Endothelial cell of umbilical vein (primary cell): ENCODE results near the gene SCGB1D1. TPM values are rescaled to one million over a fixed set of nuclear protein-coding genes. Genes with fewer than 3 reads are reported as not detected.

Experiments used
- BruUV-seq: library from RNA; stranded (reverse); fragments of 400-500 nt; replicated peaks from 2 replicates; lab custom pipeline; 2021; lab: Mats Ljungman, UMichigan
- CTCF ChIA-PET: fragments of 300-600, 350-600 bp; sonication (Branson Sonifier 250); formaldehyde crosslinking; loops from one replicate; lab custom pipeline; 2021; ENCODE audit warnings: antibody characterized with exemption, inconsistent platforms; lab: Charles Lee
- POLR2A ChIA-PET: fragments of 300-600, 350-600 bp; sonication (Branson Sonifier 250); formaldehyde crosslinking; loops from one replicate; lab custom pipeline; 2021; ENCODE audit warnings: antibody characterized with exemption, inconsistent platforms; lab: Charles Lee
- DNase-seq: peaks from one replicate; pipeline ENCODE4 v3.0.0-alpha.2; 2011; ENCODE audit warnings: low read depth, low spot score
- FAIRE-seq: peaks from 2 replicates; lab custom pipeline; 2011; peaks lifted over from hg19 to GRCh38; lab: Jason Lieb, UNC
- H2AFZ ChIP-seq: 2 replicates; pipeline ENCODE4 v1.6.0; 2012; ENCODE audit warnings: low read depth, low read length, control low read depth, inconsistent platforms
- H3K27ac ChIP-seq: 2 replicates; pipeline ENCODE4 v1.5.1; 2011; ENCODE audit warnings: low read depth, mild to moderate bottlenecking, control low read depth, low read length, moderate library complexity; ENCODE audit not compliant: insufficient read depth
- H3K27me3 ChIP-seq, 2 experiments: 2 replicates each; pipeline versions ENCODE4 v1.6.0 to v1.6.1; 2011; ENCODE audit warnings: low read length in 2 of 2, mixed read lengths in 1 of 2; ENCODE audit not compliant: control insufficient read depth in 2 of 2, insufficient read depth in 2 of 2
- H3K36me3 ChIP-seq, 2 experiments: 2 replicates in 1 of 2; 3 replicates in 1 of 2; pipeline ENCODE4 v1.5.1; 2011; ENCODE audit warnings: low read length in 2 of 2, mild to moderate bottlenecking in 1 of 2, moderate library complexity in 1 of 2; ENCODE audit not compliant: control insufficient read depth in 2 of 2, insufficient read depth in 2 of 2; ENCODE audit errors: extremely low read depth in 1 of 2
- H3K4me1 ChIP-seq: 3 replicates; pipeline ENCODE4 v1.5.1; 2011; ENCODE audit warnings: mild to moderate bottlenecking, low read length; ENCODE audit not compliant: control insufficient read depth, insufficient read depth; ENCODE audit errors: extremely low read depth
- H3K4me2 ChIP-seq: 2 replicates; pipeline ENCODE4 v1.6.1; 2011; ENCODE audit warnings: low read length, control low read depth, mixed read lengths; ENCODE audit not compliant: insufficient read depth
- H3K4me3 ChIP-seq, 3 experiments: fragments of 200-600 bp in 1 of 3; sonication (generic), shearing (Covaris generic) in 1 of 3; replicated peaks in 1 of 3; 2 replicates each; pipeline ENCODE4 v1.5.1; 2011 to 2016; ENCODE audit warnings: control low read depth in 3 of 3, low read length in 3 of 3, mild to moderate bottlenecking in 2 of 3, inconsistent platforms in 1 of 3, low read depth in 1 of 3, moderate library complexity in 1 of 3; ENCODE audit not compliant: insufficient read depth in 1 of 3
- H3K79me2 ChIP-seq: 2 replicates; pipeline ENCODE4 v1.6.0; 2012; ENCODE audit warnings: low read length, inconsistent platforms; ENCODE audit not compliant: control insufficient read depth, insufficient read depth
- H3K9ac ChIP-seq: replicated peaks from 2 replicates; pipeline ENCODE3; 2011; ENCODE audit warnings: low read length, control low read depth; ENCODE audit not compliant: insufficient read depth; ENCODE audit errors: extremely low read depth
- H3K9me1 ChIP-seq: replicated peaks from 3 replicates; pipeline ENCODE4 v1.6.0; 2011; ENCODE audit warnings: mild to moderate bottlenecking, low read length; ENCODE audit not compliant: control insufficient read depth, insufficient read depth; ENCODE audit errors: extremely low read depth
- H3K9me3 ChIP-seq: replicated peaks from 2 replicates; pipeline ENCODE4 v1.5.1; 2012; ENCODE audit warnings: low read length, inconsistent platforms; ENCODE audit not compliant: control insufficient read depth, insufficient read depth
- H4K20me1 ChIP-seq: replicated peaks from 2 replicates; pipeline ENCODE3; 2011; ENCODE audit warnings: mild to moderate bottlenecking, low read length; ENCODE audit not compliant: control insufficient read depth, insufficient read depth; ENCODE audit errors: extremely low read depth
- EZH2 ChIP-seq: IDR thresholded peaks from 2 replicates; pipeline ENCODE4 v1.6.1; 2012; ENCODE audit warnings: borderline replicate concordance, low read depth, mild to moderate bottlenecking, moderate library complexity, low read length, inconsistent platforms; ENCODE audit not compliant: severe bottlenecking
- FOS ChIP-seq: IDR thresholded peaks from 2 replicates; pipeline ENCODE4 v1.6.1; 2011; ENCODE audit warnings: mild to moderate bottlenecking, low read length, moderate library complexity, borderline replicate concordance; ENCODE audit not compliant: insufficient read depth
- GATA2 ChIP-seq: IDR thresholded peaks from 2 replicates; pipeline ENCODE4 v1.7.0; 2011; ENCODE audit warnings: low read depth, mild to moderate bottlenecking, moderate library complexity, mixed read lengths, low read length; ENCODE audit not compliant: insufficient read length, insufficient read depth
- JUN ChIP-seq: IDR thresholded peaks from 2 replicates; pipeline ENCODE4 v1.6.1; 2011; ENCODE audit warnings: borderline replicate concordance, low read depth; ENCODE audit not compliant: insufficient read length, insufficient read depth
- MYC ChIP-seq: IDR thresholded peaks from one replicate; pipeline ENCODE4 v1.6.1; 2011; ENCODE audit warnings: mild to moderate bottlenecking, low read depth, low read length
- POLR2A ChIP-seq: IDR thresholded peaks from 2 replicates; pipeline ENCODE4 v1.6.1; 2012; ENCODE audit warnings: low read depth, mild to moderate bottlenecking, control low read depth, low read length
- POLR2AphosphoS5 ChIP-seq: IDR thresholded peaks from 2 replicates; pipeline ENCODE4 v1.6.1; 2012; ENCODE audit warnings: low read depth, mild to moderate bottlenecking, control low read depth, low read length, moderate library complexity; ENCODE audit not compliant: insufficient read depth
- dilution Hi-C: fragments of 300-500 bp; cut with MboI; formaldehyde crosslinking; loops from one replicate; pipeline ENCODE4 v1.15.0; 2019; ENCODE audit warnings: low sequenced_read_pairs; ENCODE audit not compliant: extremely low pct_ligation_motif_present
- intact Hi-C: fragments of 100-400 bp; cut with micrococcal nuclease; formaldehyde crosslinking; loops from one replicate; pipeline ENCODE4 v1.10.0; 2022
- polyA plus RNA-seq, 4 experiments: library from polyadenylated mRNA; depleted of rRNA in 3 of 4; stranded (reverse) in 3 of 4; unstranded in 1 of 4; fragments of >200 nt; gene quantifications; 2 replicates each; pipeline versions ENCODE4 v1.2.1 to v1.2.3, GENCODE V29; 2011 to 2012; ENCODE audit warnings: missing spikeins in 1 of 4
- total RNA-seq: library from RNA; stranded (reverse); gene quantifications from 2 replicates; pipeline ENCODE4 v1.2.3, GENCODE V29; 2021
- TF ChIP-seq, protein P1 (sequence below): IDR thresholded peaks from 2 replicates; pipeline ENCODE4 v1.6.1; 2011; ENCODE audit not compliant: insufficient read depth, insufficient read length
- TF ChIP-seq, protein P2 (sequence below), 2 donors: IDR thresholded peaks; 1 replicate in 1 of 2; 2 replicates in 1 of 2; pipeline ENCODE4 v1.5.1; 2011; ENCODE audit warnings: low read length in 2 of 2, mild to moderate bottlenecking in 2 of 2, moderate library complexity in 2 of 2, control low read depth in 1 of 2, inconsistent platforms in 1 of 2, low read depth in 1 of 2; ENCODE audit not compliant: insufficient read depth in 1 of 2; ENCODE audit errors: extremely low read depth in 1 of 2

Gene SCGB1D1
- total and polyA plus RNA-seq, 2 donors (not counting 3 experiments of a cell fraction or from before 2014, with no cell fraction given) = not detected

DNA sequence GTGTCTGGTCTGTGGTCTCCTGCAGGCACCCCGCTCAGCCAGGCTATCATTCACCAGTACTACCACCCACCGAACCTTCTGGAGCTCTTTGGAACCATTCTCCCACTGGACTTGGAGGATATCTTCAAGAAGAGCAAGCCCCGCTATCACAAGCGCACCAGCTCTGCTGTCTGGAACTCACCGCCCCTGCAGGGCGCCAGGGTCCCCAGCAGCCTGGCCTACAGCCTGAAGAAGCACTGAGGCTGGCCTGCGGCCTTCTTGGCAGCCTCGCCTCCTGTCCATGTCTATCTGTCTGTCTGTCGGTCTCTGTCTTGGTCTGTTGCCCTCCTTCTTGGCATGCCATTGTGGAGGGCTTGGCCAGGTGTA, 38.3 kb upstream of the SCGB1D1 start:
- dilution Hi-C loops = no loop called here
- TF ChIP-seq, protein P1, sequence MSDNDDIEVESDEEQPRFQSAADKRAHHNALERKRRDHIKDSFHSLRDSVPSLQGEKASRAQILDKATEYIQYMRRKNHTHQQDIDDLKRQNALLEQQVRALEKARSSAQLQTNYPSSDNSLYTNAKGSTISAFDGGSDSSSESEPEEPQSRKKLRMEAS = no peak
- TF ChIP-seq POLR2A = no peak
- no peak for TF ChIP-seq JUN
- TF ChIP-seq GATA2 = no peak
- TF ChIP-seq POLR2AphosphoS5 = no peak
- TF ChIP-seq MYC = no peak
- no peak for TF ChIP-seq FOS
- no peak for TF ChIP-seq EZH2
- TF ChIP-seq, protein P2, sequence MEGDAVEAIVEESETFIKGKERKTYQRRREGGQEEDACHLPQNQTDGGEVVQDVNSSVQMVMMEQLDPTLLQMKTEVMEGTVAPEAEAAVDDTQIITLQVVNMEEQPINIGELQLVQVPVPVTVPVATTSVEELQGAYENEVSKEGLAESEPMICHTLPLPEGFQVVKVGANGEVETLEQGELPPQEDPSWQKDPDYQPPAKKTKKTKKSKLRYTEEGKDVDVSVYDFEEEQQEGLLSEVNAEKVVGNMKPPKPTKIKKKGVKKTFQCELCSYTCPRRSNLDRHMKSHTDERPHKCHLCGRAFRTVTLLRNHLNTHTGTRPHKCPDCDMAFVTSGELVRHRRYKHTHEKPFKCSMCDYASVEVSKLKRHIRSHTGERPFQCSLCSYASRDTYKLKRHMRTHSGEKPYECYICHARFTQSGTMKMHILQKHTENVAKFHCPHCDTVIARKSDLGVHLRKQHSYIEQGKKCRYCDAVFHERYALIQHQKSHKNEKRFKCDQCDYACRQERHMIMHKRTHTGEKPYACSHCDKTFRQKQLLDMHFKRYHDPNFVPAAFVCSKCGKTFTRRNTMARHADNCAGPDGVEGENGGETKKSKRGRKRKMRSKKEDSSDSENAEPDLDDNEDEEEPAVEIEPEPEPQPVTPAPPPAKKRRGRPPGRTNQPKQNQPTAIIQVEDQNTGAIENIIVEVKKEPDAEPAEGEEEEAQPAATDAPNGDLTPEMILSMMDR (IDR thresholded peaks at IDR 0.05; ENCODE audit: extremely low read depth in 1 of 2, insufficient read depth in 1 of 2, low read depth in 1 of 2, low read length in 2 of 2) = no peak
- no peaks in the 10 kb centered on the region for H3K27me3 ChIP-seq
- H2AFZ ChIP-seq = no peak overlapping the region
- ChIA-PET CTCF (interaction anchor here (0.8 to 1.9 kb wide), 3 partner anchors 8 to 70 kb away, joined by 3 to 19 read pairs (median 3); no protein-coding TSS in a partner anchor), POLR2A (no interaction called here)
- DNase-seq (no peak), FAIRE-seq (no peak)
- H4K20me1 ChIP-seq = no peaks in the 10 kb centered on the region
- no peaks in the 10 kb centered on the region for H3K79me2 ChIP-seq
- intact Hi-C loops = loop anchor here (2.0 kb wide), 1 partner anchor 27 kb away; the partner anchor contains the start of gene INCENP
- no peaks in the 10 kb centered on the region for H3K9me3 ChIP-seq
- H3K4me3 ChIP-seq = no peak overlapping the region
- no peak overlapping the region for H3K4me2 ChIP-seq
- H3K4me1 ChIP-seq = peaks cover 22% of the 10 kb centered on the region
- no peak overlapping the region for H3K27ac ChIP-seq
- peaks cover 13 to 27% of the 10 kb centered on the region in 2 experiments for H3K36me3 ChIP-seq
- no peak overlapping the region for H3K9ac ChIP-seq
- H3K9me1 ChIP-seq = no peaks in the 10 kb centered on the region
- no TSS peak for BruUV-seq
